Endothelial cell of umbilical vein (primary cell): ENCODE data around the gene RNU5B-1. TPM values are rescaled to one million over a fixed set of nuclear protein-coding genes. Genes with fewer than 3 reads are reported as not detected.

ENCODE experiments used
- BruUV-seq: library from RNA; stranded (reverse); fragments of 400-500 nt; replicated peaks from 2 replicates; lab custom pipeline; 2021; lab: Mats Ljungman, UMichigan
- CTCF ChIA-PET: fragments of 300-600, 350-600 bp; sonication (Branson Sonifier 250); formaldehyde crosslinking; loops from one replicate; lab custom pipeline; 2021; ENCODE audit warnings: antibody characterized with exemption, inconsistent platforms; lab: Charles Lee
- POLR2A ChIA-PET: fragments of 300-600, 350-600 bp; sonication (Branson Sonifier 250); formaldehyde crosslinking; loops from one replicate; lab custom pipeline; 2021; ENCODE audit warnings: antibody characterized with exemption, inconsistent platforms; lab: Charles Lee
- DNase-seq: peaks from one replicate; pipeline ENCODE4 v3.0.0-alpha.2; 2011; ENCODE audit warnings: low read depth, low spot score
- FAIRE-seq: peaks from 2 replicates; lab custom pipeline; 2011; peaks lifted over from hg19 to GRCh38; lab: Jason Lieb, UNC
- H2AFZ ChIP-seq: 2 replicates; pipeline ENCODE4 v1.6.0; 2012; ENCODE audit warnings: low read depth, low read length, control low read depth, inconsistent platforms
- H3K27ac ChIP-seq: 2 replicates; pipeline ENCODE4 v1.5.1; 2011; ENCODE audit warnings: low read depth, mild to moderate bottlenecking, control low read depth, low read length, moderate library complexity; ENCODE audit not compliant: insufficient read depth
- H3K27me3 ChIP-seq, 2 experiments: 2 replicates each; pipeline versions ENCODE4 v1.6.0 to v1.6.1; 2011; ENCODE audit warnings: low read length in 2 of 2, mixed read lengths in 1 of 2; ENCODE audit not compliant: control insufficient read depth in 2 of 2, insufficient read depth in 2 of 2
- H3K36me3 ChIP-seq, 2 experiments: 2 replicates in 1 of 2; 3 replicates in 1 of 2; pipeline ENCODE4 v1.5.1; 2011; ENCODE audit warnings: low read length in 2 of 2, mild to moderate bottlenecking in 1 of 2, moderate library complexity in 1 of 2; ENCODE audit not compliant: control insufficient read depth in 2 of 2, insufficient read depth in 2 of 2; ENCODE audit errors: extremely low read depth in 1 of 2
- H3K4me1 ChIP-seq: 3 replicates; pipeline ENCODE4 v1.5.1; 2011; ENCODE audit warnings: mild to moderate bottlenecking, low read length; ENCODE audit not compliant: control insufficient read depth, insufficient read depth; ENCODE audit errors: extremely low read depth
- H3K4me2 ChIP-seq: 2 replicates; pipeline ENCODE4 v1.6.1; 2011; ENCODE audit warnings: low read length, control low read depth, mixed read lengths; ENCODE audit not compliant: insufficient read depth
- H3K4me3 ChIP-seq, 3 experiments: fragments of 200-600 bp in 1 of 3; sonication (generic), shearing (Covaris generic) in 1 of 3; replicated peaks in 1 of 3; 2 replicates each; pipeline ENCODE4 v1.5.1; 2011 to 2016; ENCODE audit warnings: control low read depth in 3 of 3, low read length in 3 of 3, mild to moderate bottlenecking in 2 of 3, inconsistent platforms in 1 of 3, low read depth in 1 of 3, moderate library complexity in 1 of 3; ENCODE audit not compliant: insufficient read depth in 1 of 3
- H3K79me2 ChIP-seq: 2 replicates; pipeline ENCODE4 v1.6.0; 2012; ENCODE audit warnings: low read length, inconsistent platforms; ENCODE audit not compliant: control insufficient read depth, insufficient read depth
- H3K9ac ChIP-seq: replicated peaks from 2 replicates; pipeline ENCODE3; 2011; ENCODE audit warnings: low read length, control low read depth; ENCODE audit not compliant: insufficient read depth; ENCODE audit errors: extremely low read depth
- H3K9me1 ChIP-seq: replicated peaks from 3 replicates; pipeline ENCODE4 v1.6.0; 2011; ENCODE audit warnings: mild to moderate bottlenecking, low read length; ENCODE audit not compliant: control insufficient read depth, insufficient read depth; ENCODE audit errors: extremely low read depth
- H3K9me3 ChIP-seq: replicated peaks from 2 replicates; pipeline ENCODE4 v1.5.1; 2012; ENCODE audit warnings: low read length, inconsistent platforms; ENCODE audit not compliant: control insufficient read depth, insufficient read depth
- H4K20me1 ChIP-seq: replicated peaks from 2 replicates; pipeline ENCODE3; 2011; ENCODE audit warnings: mild to moderate bottlenecking, low read length; ENCODE audit not compliant: control insufficient read depth, insufficient read depth; ENCODE audit errors: extremely low read depth
- CTCF ChIP-seq, 2 donors: IDR thresholded peaks; 1 replicate in 1 of 2; 2 replicates in 1 of 2; pipeline ENCODE4 v1.5.1; 2011; ENCODE audit warnings: low read length in 2 of 2, mild to moderate bottlenecking in 2 of 2, moderate library complexity in 2 of 2, control low read depth in 1 of 2, inconsistent platforms in 1 of 2, low read depth in 1 of 2; ENCODE audit not compliant: insufficient read depth in 1 of 2; ENCODE audit errors: extremely low read depth in 1 of 2
- EZH2 ChIP-seq: IDR thresholded peaks from 2 replicates; pipeline ENCODE4 v1.6.1; 2012; ENCODE audit warnings: borderline replicate concordance, low read depth, mild to moderate bottlenecking, moderate library complexity, low read length, inconsistent platforms; ENCODE audit not compliant: severe bottlenecking
- FOS ChIP-seq: IDR thresholded peaks from 2 replicates; pipeline ENCODE4 v1.6.1; 2011; ENCODE audit warnings: mild to moderate bottlenecking, low read length, moderate library complexity, borderline replicate concordance; ENCODE audit not compliant: insufficient read depth
- JUN ChIP-seq: IDR thresholded peaks from 2 replicates; pipeline ENCODE4 v1.6.1; 2011; ENCODE audit warnings: borderline replicate concordance, low read depth; ENCODE audit not compliant: insufficient read length, insufficient read depth
- MYC ChIP-seq: IDR thresholded peaks from one replicate; pipeline ENCODE4 v1.6.1; 2011; ENCODE audit warnings: mild to moderate bottlenecking, low read depth, low read length
- POLR2A ChIP-seq: IDR thresholded peaks from 2 replicates; pipeline ENCODE4 v1.6.1; 2012; ENCODE audit warnings: low read depth, mild to moderate bottlenecking, control low read depth, low read length
- dilution Hi-C: fragments of 300-500 bp; cut with MboI; formaldehyde crosslinking; loops from one replicate; pipeline ENCODE4 v1.15.0; 2019; ENCODE audit warnings: low sequenced_read_pairs; ENCODE audit not compliant: extremely low pct_ligation_motif_present
- intact Hi-C: fragments of 100-400 bp; cut with micrococcal nuclease; formaldehyde crosslinking; loops from one replicate; pipeline ENCODE4 v1.10.0; 2022
- polyA plus RNA-seq, 4 experiments: library from polyadenylated mRNA; depleted of rRNA in 3 of 4; stranded (reverse) in 3 of 4; unstranded in 1 of 4; fragments of >200 nt; gene quantifications; 2 replicates each; pipeline versions ENCODE4 v1.2.1 to v1.2.3, GENCODE V29; 2011 to 2012; ENCODE audit warnings: missing spikeins in 1 of 4
- total RNA-seq: library from RNA; stranded (reverse); gene quantifications from 2 replicates; pipeline ENCODE4 v1.2.3, GENCODE V29; 2021

The RNU5B-1 gene
- total and polyA plus RNA-seq, 2 donors (not counting 3 experiments of a cell fraction or from before 2014, with no cell fraction given), result not detected

- intact Hi-C loops, result no loop called here
- FAIRE-seq, result peak; percentile 88
- no peak overlapping the region for H3K4me3 ChIP-seq
These were observed 21.6 kb downstream of the RNU5B-1 start for GRCh38 chr15:65326117-65326526.

More at GRCh38 chr15:65326117-65326526, 21.6 kb downstream of the RNU5B-1 start:
- Histone ChIP-seq H3K9ac (no peak overlapping the region), H3K27me3 (peaks cover 0 to 7% of the 10 kb centered on the region in 2 experiments), H3K9me1 (no peaks in the 10 kb centered on the region), H2AFZ (no peak overlapping the region), H3K27ac (no peak overlapping the region), H4K20me1 (no peaks in the 10 kb centered on the region), H3K36me3 (no peaks in the 10 kb centered on the region), H3K9me3 (no peaks in the 10 kb centered on the region), H3K4me2 (no peak overlapping the region), H3K4me1 (peaks cover 3% of the 10 kb centered on the region), H3K79me2 (no peaks in the 10 kb centered on the region)
- DNase-seq, result peak; percentile 92
- POLR2A ChIA-PET, result interaction anchor here (0.9 kb wide), 1 partner anchor 22 kb away, joined by 8 read pairs; the partner anchor contains the start of gene RNU5B-1
- CTCF ChIA-PET, result interaction anchor here (0.6 to 1.6 kb wide), 5 partner anchors 10 to 74 kb away, joined by 3 to 12 read pairs (median 5); no protein-coding TSS in a partner anchor
- dilution Hi-C loops, result no loop called here
- no TSS peak for BruUV-seq
- TF ChIP-seq POLR2A, result no peak
- no peak for TF ChIP-seq FOS
- no peak for TF ChIP-seq EZH2
- TF ChIP-seq JUN, result no peak
- TF ChIP-seq CTCF (IDR thresholded peaks at IDR 0.05; ENCODE audit: extremely low read depth in 1 of 2, insufficient read depth in 1 of 2, low read depth in 1 of 2, low read length in 2 of 2), result no peak
- no peak for TF ChIP-seq MYC
